Neural progenitor cell (in vitro differentiated cells): Measurements from ENCODE around the gene RBP5.

Experiments
- CTCF ChIP-seq: fragments of 200-600 bp; sonication (generic); IDR thresholded peaks from 2 replicates; pipeline ENCODE4 v1.5.1; 2017; ENCODE audit warnings: antibody characterized with exemption, mild to moderate bottlenecking
- EZH2 ChIP-seq: fragments of 200-600 bp; sonication (generic); IDR thresholded peaks from 2 replicates; pipeline ENCODE4 v1.6.1; 2017; ENCODE audit warnings: antibody characterized with exemption, mild to moderate bottlenecking, moderate library complexity
- EZH2phosphoT487 ChIP-seq: fragments of 200-600 bp; sonication (generic); IDR thresholded peaks from 2 replicates; pipeline ENCODE4 v1.6.1; 2017; ENCODE audit warnings: antibody characterized with exemption

- TF ChIP-seq CTCF, result no peak
- TF ChIP-seq EZH2, result no peak
- TF ChIP-seq EZH2phosphoT487, result no peak
Measured at GRCh38 chr12:7158781-7159609, 30.3 kb upstream of the RBP5 start.
